ENCODE data around the gene TTLL13.
A peak's percentile ranks its signal among the peaks of the same experiment; 100 is the strongest.
"Not testable (repeated sequence)": the region's sequence is repeated elsewhere in the genome, so short reads cannot be mapped to it uniquely, and the experiment has no call there.

The TTLL13 gene

GRCh38 chr15:90234096-90234988, 15.0 kb upstream of the TTLL13 start, which contains the start of gene GDPGP1:
Gene GDPGP1 (plus strand): TSS chr15:90234209. CDS start chr15:90240909, 6,700 bp downstream.
- DNase-seq (ENCODE audit: low spot score) = peak; percentile 92

DNA sequence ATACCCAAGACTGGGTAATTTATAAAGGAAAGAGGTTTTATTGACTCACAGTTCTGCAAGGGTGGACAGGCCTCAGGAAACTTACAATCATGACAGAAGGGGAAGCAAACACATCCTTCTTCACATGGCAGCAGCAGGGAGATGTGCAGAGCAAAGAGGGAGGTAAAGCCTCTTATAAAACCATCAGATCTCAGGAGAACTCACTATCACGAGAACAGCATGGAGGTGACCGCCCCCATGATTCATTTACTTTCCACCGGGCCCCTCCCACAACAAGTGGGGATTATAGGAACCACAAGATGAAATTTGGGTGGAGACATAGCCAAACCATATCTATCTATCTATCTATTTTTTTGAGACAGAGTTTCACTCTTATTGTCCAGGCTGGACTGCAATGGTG, 10.0 kb upstream of the TTLL13 start:
- no peak for DNase-seq (ENCODE audit: low spot score)

GRCh38 chr15:90240856-90241255, 8.5 kb upstream of the TTLL13 start:
- no peak for DNase-seq (ENCODE audit: low spot score)

DNA sequence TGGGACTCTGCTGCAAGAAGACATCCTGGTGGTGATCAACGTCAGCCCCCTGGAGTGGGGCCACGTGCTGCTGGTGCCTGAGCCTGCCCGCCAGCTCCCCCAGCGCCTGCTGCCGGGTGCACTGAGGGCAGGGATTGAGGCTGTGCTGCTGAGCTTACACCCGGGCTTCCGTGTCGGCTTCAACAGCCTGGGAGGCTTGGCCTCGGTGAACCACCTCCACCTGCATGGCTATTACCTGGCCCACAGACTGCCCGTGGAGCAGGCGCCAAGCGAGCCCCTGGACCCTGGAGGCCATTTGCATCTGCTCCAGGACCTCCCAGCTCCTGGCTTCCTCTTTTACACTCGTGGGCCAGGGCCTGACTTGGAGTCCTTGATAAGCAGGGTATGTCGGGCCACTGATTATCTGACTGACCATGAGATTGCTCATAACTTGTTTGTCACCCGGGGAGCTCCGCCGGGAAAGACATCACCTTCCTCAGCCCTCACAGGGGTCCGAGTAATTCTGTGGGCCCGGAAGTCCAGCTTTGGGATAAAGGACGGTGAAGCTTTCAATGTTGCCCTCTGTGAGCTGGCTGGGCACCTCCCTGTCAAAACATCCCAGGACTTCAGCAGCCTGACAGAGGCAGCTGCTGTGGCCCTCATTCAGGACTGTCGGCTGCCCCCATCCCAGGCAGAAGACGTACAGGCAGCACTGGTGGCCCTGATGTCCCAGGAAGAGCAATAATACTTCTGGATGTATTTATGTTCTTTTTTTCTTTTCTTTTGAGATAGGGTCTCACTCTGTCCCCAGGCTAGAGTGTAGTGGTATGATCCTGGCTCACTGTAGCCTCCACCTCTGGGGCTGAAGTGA, 7.8 kb upstream of the TTLL13 start:
- DNase-seq (ENCODE audit: low spot score) = no peak

DNA sequence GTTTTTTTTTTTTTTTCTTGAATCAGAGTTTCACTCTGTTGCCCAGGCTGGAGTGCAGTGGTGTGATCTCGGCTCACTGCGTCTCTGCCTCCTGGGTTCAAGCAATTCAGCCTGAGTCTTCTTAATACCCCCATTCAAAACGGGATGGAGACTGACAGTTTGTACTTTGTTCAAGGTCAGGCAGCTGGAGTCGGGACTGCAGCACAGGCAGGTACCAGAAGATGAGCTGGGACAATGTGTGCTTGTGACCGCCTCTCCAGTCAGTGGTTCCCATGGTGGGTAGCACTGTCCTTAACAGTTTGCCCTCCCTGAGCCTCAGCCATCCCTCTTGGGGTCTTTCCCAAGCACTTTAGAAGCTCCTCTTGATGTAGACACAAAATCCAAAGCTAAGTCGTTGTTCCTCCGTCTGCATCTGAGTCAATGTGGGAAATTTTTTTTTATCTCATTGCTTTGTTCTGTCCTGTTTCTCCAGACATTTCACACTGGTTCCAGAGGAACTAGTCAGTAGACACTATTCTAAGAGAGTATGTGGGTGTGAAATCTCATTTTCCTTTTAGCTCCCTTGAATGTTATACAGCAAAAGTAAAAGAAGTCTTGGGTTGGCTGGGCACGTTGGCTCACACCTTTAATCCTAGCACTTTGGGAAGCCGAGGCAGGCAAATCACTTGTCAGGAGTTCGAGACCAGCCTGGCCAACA, 5.3 kb upstream of the TTLL13 start:
- no peak for DNase-seq (ENCODE audit: low spot score)

DNA sequence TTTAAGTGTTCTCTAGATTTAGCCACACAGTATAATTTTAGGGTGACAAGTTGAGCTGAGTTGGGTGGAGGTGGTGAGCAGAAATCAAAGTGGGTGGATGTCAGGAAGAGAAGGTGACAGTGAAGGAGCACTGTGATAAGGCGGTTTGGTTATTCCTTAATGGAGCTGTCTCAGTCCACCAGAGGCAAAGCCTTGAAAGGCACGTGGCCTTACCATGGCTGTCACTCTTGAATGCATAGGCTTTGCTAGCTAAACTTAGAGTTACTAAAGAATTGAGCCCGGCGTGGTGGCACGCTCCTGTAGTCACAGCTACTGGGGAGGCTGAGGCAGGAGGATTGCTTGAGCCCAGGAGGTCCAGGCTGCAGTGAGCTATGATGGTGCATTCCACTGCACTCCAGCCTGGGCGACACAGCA, 560 bp upstream of the TTLL13 start:
- DNase-seq (ENCODE audit: low spot score) = no peak

GRCh38 chr15:90257776-90258175, 8.4 kb downstream of the TTLL13 start:
- no peak for DNase-seq (ENCODE audit: low spot score)

DNA sequence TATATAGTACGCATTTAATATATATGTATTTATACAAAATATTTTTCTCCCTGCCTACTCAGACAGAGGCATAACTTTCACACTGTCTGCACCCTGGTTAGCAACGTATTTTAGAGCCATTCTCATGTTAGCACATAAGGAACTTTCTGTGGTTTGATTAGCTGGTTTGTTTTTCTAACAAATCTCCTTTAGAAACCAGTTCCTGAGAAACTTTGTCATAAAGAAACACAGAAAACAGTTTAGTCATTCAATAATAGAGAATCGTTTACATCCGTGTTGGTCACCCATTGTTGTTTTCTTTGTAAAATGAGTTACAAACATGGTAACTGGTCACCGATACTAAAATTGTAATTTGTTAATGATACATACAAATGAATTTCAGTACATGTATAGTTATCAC, 10.2 kb downstream of the TTLL13 start:
- no peak for DNase-seq (ENCODE audit: low spot score)

DNA sequence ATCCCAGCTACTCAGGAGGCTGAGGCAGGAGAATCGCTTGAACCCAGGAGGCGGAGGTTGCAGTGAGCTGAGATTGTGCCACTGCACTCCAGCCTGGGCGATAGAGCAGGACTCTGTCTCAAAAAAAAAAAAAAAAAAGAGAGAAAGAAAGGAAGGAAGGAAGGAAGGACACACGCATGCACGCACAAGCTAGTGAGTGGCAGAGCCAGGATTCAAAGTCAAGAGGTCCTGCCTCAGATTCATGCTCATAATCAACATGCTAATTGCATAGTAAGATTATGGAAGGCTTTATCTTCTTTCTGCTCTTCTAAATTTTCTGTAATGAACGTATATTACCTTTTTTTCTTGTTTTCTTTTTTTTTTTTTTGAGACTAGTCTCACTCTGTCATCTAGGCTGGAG, 11.4 kb downstream of the TTLL13 start:
- not testable (repeated sequence) for DNase-seq (ENCODE audit: low spot score)

- DNase-seq (ENCODE audit: low spot score) = peak; percentile 52
Measured at GRCh38 chr15:90261811-90262210, 12.5 kb downstream of the TTLL13 start.

- DNase-seq (ENCODE audit: low spot score) = no peak
Measured at GRCh38 chr15:90262426-90262825, 13.1 kb downstream of the TTLL13 start.

DNA sequence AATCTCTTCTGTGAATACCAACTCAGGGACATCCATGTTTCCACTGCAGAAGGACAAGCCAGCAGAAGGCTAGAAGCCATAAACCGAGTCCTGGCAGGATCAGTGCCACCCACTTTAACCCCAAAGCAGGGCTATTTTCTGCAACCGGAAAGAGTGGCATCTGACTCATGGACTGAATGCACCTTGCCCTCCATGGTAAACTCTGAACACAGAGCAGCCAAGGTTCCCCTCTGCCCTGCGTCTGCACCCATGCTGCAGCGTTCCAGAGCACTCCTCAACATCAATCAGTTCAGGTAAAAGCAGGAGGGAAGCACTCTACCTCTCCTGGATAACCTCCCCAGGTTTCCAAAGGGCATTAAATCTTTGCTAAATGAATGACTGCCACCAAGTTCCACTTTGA, 15.3 kb downstream of the TTLL13 start:
- no peak for DNase-seq (ENCODE audit: low spot score)

GRCh38 chr15:90265271-90266060, 16.1 kb downstream of the TTLL13 start, which contains the start of gene NGRN:
Gene NGRN (plus strand): TSS chr15:90265672. CDS start chr15:90265713, 41 bp downstream.
- DNase-seq (ENCODE audit: low spot score) = peak; percentile 89

DNA sequence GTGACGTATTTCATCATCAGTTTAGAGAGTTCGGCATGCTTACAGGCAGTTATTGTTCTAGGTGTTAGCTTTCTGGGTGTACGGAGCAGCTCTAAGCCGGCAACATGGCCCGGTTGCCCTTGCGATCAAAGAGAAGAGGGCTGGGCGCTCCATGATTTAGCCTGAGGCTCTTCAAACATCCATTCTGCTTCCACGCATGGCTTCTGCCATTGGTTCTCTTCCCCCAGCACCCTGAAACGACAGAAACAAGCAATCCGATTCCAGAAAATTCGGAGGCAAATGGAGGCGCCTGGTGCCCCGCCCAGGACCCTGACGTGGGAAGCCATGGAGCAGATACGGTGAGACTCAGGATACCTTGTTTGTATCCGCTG, 16.7 kb downstream of the TTLL13 start:
- no peak for DNase-seq (ENCODE audit: low spot score)

DNA sequence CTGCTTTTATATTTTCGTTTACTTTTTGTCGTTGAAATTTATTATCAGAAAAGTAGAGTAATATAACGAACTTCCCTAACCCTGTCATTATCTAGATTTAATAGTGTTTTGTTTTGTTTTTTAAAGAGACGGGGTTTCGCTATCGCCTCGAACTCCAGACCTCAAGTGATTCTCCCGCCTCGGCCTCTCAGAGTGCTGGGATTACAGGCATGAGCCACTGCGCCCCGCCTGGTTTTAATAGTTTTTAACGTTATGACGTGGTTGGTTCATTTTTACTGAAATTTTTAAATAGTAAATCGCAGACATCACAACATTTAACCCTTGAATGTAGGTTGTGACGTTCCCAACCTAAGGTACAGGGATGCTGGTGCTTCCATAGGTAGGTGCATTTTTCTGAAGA, 17.1 kb downstream of the TTLL13 start:
- DNase-seq (ENCODE audit: low spot score) = no peak

GRCh38 chr15:90268415-90268814, 19.1 kb downstream of the TTLL13 start:
- no peak for DNase-seq (ENCODE audit: low spot score)

GRCh38 chr15:90270502-90271150, 21.3 kb downstream of the TTLL13 start:
- DNase-seq (ENCODE audit: low spot score) = no peak

DNA sequence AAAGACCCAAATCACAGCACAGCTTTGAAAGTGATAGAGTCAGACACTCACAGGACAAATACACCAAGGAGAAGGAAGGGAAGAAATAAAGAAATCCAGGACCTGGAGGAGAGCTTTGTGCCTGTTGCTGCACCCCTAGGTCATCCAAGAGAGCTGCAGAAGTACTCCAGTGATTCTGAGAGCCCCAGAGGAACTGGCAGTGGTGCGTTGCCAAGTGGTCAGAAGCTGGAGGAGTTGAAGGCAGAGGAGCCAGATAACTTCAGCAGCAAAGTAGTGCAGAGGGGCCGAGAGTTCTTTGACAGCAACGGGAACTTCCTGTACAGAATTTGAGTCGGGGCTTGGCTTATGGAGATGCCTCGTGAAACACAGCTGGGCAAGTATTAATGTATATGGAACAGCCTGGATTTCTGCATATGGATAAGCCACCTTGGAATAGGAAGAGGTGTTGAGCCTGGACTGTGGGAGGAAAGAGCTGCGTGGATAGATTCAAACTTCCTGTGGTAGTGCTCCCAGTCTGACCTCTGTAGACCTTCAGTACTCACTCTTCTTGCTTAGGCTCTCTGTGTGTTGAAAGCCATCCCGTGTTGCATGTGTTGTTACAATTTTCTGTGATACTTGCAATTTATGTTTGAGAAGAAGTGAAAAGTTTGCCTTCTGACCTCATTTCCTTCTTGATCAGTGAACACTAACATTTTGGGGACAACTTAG, 22.3 kb downstream of the TTLL13 start:
- no peak for DNase-seq (ENCODE audit: low spot score)

DNA sequence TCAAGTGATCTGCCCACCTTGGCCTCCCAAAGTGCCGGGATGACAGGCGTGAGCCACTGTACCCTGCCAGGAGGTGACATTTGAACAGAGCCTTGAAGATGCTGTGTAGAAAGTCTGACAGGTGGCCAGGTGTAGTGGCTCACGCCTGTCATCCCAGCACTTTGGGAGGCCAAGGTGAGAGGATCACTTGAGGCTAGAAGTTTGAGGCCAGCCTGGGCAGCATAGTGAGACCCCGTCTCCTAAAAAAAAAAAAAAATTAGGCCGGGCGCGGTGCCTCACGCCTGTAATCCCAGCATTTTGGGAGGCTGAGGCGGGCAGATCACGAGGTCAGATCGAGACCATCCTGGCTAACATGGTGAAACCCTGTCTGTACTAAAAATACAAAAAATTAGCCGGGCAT, 29.1 kb downstream of the TTLL13 start:
- DNase-seq (ENCODE audit: low spot score) = not testable (repeated sequence)

DNA sequence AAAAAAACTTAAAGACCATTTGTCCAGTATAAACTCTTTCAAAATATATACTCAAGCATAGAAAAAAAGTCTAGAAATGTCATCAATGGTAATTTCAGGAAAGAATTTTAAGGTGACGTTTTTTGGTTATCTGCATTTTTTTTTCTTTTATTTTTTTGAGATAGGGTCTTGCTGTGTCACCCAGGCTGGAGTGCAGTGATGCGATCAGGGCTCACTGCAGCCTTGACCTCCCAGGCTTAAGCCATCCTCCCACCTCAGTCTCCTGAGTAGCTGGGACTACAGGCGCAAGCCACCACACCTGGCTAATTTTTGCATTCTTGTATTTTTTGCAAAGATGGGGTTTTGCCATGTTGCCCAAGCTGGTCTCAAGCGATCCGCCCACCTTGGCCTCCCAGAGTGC, 31.4 kb downstream of the TTLL13 start:
- DNase-seq (ENCODE audit: low spot score) = not testable (repeated sequence)
